ENCODE measurements around the gene LAYN. TPM values are rescaled to one million over a fixed set of nuclear protein-coding genes. Genes with fewer than 3 reads are reported as not detected.

Gene LAYN
- total RNA-seq, 1 donor from 2014 or later: 3.8 TPM

- H3K9me3 Mint-ChIP-seq: no peaks in the 10 kb centered on the region
- no peak for DNase-seq (ENCODE audit: low read depth, low spot score)
- no peak overlapping the region for H3K27ac Mint-ChIP-seq (ENCODE audit: unreplicated experiment)
- peaks cover 74% of the 10 kb centered on the region for H3K27me3 Mint-ChIP-seq (ENCODE audit: low read depth)
- no peak for TF ChIP-seq CTCF (conservative IDR thresholded peaks at IDR 0.05)
- H3K36me3 Mint-ChIP-seq (ENCODE audit: low read depth): no peaks in the 10 kb centered on the region
- H3K4me1 Mint-ChIP-seq: peaks cover 18% of the 10 kb centered on the region
- peak overlapping the region; percentile 73 for H3K4me3 Mint-ChIP-seq
Observed at GRCh38 chr11:111539426-111540113, 950 bp upstream of the LAYN start.

- no peaks in the 10 kb centered on the region for H3K9me3 Mint-ChIP-seq
- peak overlapping the region; percentile 37 for H3K4me3 Mint-ChIP-seq
- no peak for DNase-seq (ENCODE audit: low read depth, low spot score)
- H3K36me3 Mint-ChIP-seq (ENCODE audit: low read depth): no peaks in the 10 kb centered on the region
- H3K27me3 Mint-ChIP-seq (ENCODE audit: low read depth): peaks cover 72% of the 10 kb centered on the region
- TF ChIP-seq CTCF (conservative IDR thresholded peaks at IDR 0.05): no peak
- H3K4me1 Mint-ChIP-seq: peaks cover 18% of the 10 kb centered on the region
- H3K27ac Mint-ChIP-seq (ENCODE audit: unreplicated experiment): no peak overlapping the region
Observed at GRCh38 chr11:111540937-111541253, 375 bp downstream of the LAYN start.

GRCh38 chr11:111541254-111542061 is 938 bp downstream of the LAYN start:
- no peak for TF ChIP-seq CTCF (conservative IDR thresholded peaks at IDR 0.05)
- peaks cover 69% of the 10 kb centered on the region for H3K27me3 Mint-ChIP-seq (ENCODE audit: low read depth)

GRCh38 chr11:111542606-111543275 is 2.2 kb downstream of the LAYN start:
- Mint-ChIP-seq H3K27ac (ENCODE audit: unreplicated experiment) (no peak overlapping the region), H3K36me3 (ENCODE audit: low read depth) (no peaks in the 10 kb centered on the region), H3K4me1 (peaks cover 18% of the 10 kb centered on the region), H3K9me3 (no peaks in the 10 kb centered on the region), H3K4me3 (peak overlapping the region; percentile 45), H3K27me3 (ENCODE audit: low read depth) (peaks cover 58% of the 10 kb centered on the region)
- DNase-seq (ENCODE audit: low read depth, low spot score): no peak
- TF ChIP-seq CTCF (conservative IDR thresholded peaks at IDR 0.05): no peak

More at GRCh38 chr11:111541254-111542061, 938 bp downstream of the LAYN start:
- peaks cover 18% of the 10 kb centered on the region for H3K4me1 Mint-ChIP-seq
- H3K4me3 Mint-ChIP-seq: peak overlapping the region; percentile 80
- DNase-seq (ENCODE audit: low read depth, low spot score): no peak
- no peaks in the 10 kb centered on the region for H3K9me3 Mint-ChIP-seq
- no peak overlapping the region for H3K27ac Mint-ChIP-seq (ENCODE audit: unreplicated experiment)
- H3K36me3 Mint-ChIP-seq (ENCODE audit: low read depth): no peaks in the 10 kb centered on the region

GRCh38 chr11:111548525-111548924 is 8.0 kb downstream of the LAYN start:
- peaks cover 6% of the 10 kb centered on the region for H3K27me3 Mint-ChIP-seq (ENCODE audit: low read depth)
- H3K27ac Mint-ChIP-seq (ENCODE audit: unreplicated experiment): no peak overlapping the region
- DNase-seq (ENCODE audit: low read depth, low spot score): no peak
- H3K4me1 Mint-ChIP-seq: no peaks in the 10 kb centered on the region
- H3K4me3 Mint-ChIP-seq: no peak overlapping the region
- H3K36me3 Mint-ChIP-seq (ENCODE audit: low read depth): no peaks in the 10 kb centered on the region
- H3K9me3 Mint-ChIP-seq: no peaks in the 10 kb centered on the region
- no peak for TF ChIP-seq CTCF (conservative IDR thresholded peaks at IDR 0.05)
